Hematopoietic multipotent progenitor cell treated with erythropoietin and hydrocortisone succinate and interleukin-3 and kit ligand, for 15 days (in vitro differentiated cells): ENCODE data around the gene CNRIP1.

ENCODE experiments used
- DNase-seq: peaks from one replicate; pipeline ENCODE4 v3.0.0-alpha.2; 2015; ENCODE audit warnings: low spot score

CNRIP1 gene

GRCh38 chr2:68251187-68251854 lies 68.4 kb downstream of the CNRIP1 start:
- DNase-seq: peak; percentile 91

- no peak for DNase-seq
These were observed 69.0 kb downstream of the CNRIP1 start for GRCh38 chr2:68250652-68251186.

- DNase-seq: no peak
These were observed 69.6 kb downstream of the CNRIP1 start for GRCh38 chr2:68250196-68250595.

- no peak for DNase-seq
These were observed 70.9 kb downstream of the CNRIP1 start for GRCh38 chr2:68248806-68249205.

- peak; percentile 35 for DNase-seq
These were observed 71.4 kb downstream of the CNRIP1 start for GRCh38 chr2:68248361-68248760.

GRCh38 chr2:68246396-68246795 lies 73.4 kb downstream of the CNRIP1 start:
- DNase-seq: no peak

- DNase-seq: no peak
These were observed 74.1 kb downstream of the CNRIP1 start for GRCh38 chr2:68245672-68246071.

GRCh38 chr2:68245066-68245465 lies 74.7 kb downstream of the CNRIP1 start:
- DNase-seq: no peak

GRCh38 chr2:68244456-68244855 lies 75.3 kb downstream of the CNRIP1 start:
- DNase-seq: peak; percentile 42
